ENCODE measurements around the gene HACE1.

DNA sequence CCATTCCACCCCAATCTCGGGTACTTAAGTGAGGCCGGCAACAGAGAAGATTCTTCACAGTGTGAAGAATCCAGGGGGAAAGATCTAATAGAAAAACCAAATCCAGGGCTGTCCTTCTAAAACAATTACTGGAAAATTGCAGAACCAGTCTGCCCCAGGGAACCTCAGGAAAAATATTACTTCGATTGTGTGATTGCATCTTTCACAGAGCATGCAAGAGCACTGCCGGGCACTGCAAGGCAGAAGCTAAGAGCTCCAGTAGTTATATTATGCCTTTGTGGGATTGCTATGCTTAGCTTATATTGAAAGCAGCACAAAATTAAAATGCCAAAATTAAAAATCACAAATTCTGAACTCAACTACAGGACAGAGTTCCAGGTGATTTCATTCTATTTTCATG lies 175.9 kb downstream of the HACE1 start:
- TF ChIP-seq, protein P1, sequence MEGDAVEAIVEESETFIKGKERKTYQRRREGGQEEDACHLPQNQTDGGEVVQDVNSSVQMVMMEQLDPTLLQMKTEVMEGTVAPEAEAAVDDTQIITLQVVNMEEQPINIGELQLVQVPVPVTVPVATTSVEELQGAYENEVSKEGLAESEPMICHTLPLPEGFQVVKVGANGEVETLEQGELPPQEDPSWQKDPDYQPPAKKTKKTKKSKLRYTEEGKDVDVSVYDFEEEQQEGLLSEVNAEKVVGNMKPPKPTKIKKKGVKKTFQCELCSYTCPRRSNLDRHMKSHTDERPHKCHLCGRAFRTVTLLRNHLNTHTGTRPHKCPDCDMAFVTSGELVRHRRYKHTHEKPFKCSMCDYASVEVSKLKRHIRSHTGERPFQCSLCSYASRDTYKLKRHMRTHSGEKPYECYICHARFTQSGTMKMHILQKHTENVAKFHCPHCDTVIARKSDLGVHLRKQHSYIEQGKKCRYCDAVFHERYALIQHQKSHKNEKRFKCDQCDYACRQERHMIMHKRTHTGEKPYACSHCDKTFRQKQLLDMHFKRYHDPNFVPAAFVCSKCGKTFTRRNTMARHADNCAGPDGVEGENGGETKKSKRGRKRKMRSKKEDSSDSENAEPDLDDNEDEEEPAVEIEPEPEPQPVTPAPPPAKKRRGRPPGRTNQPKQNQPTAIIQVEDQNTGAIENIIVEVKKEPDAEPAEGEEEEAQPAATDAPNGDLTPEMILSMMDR (IDR thresholded peaks at IDR 0.05 in 8 of 11, conservative IDR thresholded peaks at IDR 0.05 in 3 of 11): no peak
- TF ChIP-seq POLR2A (IDR thresholded peaks at IDR 0.05) (no peak), POLR2AphosphoS5 (IDR thresholded peaks at IDR 0.05) (no peak)

Measured in spleen (tissue), 7 donors.